Measurements from ENCODE around the gene CPA5.

DNA sequence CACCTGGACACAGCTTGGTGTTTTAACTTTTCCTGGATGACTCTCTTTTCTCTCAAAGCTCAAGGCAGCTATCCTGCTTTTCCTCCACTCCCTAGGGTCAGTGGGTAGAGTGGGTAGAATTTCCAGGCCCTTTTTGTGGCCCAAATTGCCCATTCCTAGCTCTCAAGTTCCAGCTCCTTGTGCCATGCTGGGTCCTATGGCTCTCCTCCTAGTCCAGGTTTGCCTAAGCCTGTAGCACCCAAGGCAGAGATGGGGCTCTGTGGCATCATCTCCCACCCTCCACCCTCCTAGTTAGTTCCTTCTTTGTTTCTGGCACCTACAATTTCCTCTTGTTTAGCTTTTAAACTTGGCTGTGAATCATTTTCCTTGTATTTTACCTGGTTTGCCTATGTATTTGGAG is 42.0 kb upstream of the CPA5 start:
- no peak for TF ChIP-seq CTCF (IDR thresholded peaks at IDR 0.05)
- TF ChIP-seq EZH2phosphoT487 (IDR thresholded peaks at IDR 0.05): no peak
- no peak for TF ChIP-seq EZH2 (IDR thresholded peaks at IDR 0.05)
